Rectal smooth muscle tissue (tissue), 1 donor: ENCODE data around the gene SMARCD1.

ENCODE experiments used
- H3K27ac ChIP-seq: one replicate; pipeline ENCODE4 v1.7.0; 2013; ENCODE audit warnings: low read depth, low read length, inconsistent platforms
- H3K27me3 ChIP-seq: one replicate; pipeline ENCODE4 v1.7.0; 2013; ENCODE audit warnings: low read length; ENCODE audit not compliant: control insufficient read depth, insufficient read depth
- H3K36me3 ChIP-seq: one replicate; pipeline ENCODE4 v1.7.0; 2013; ENCODE audit warnings: low read length; ENCODE audit not compliant: control insufficient read depth, insufficient read depth
- H3K4me1 ChIP-seq: one replicate; pipeline ENCODE4 v1.7.0; 2013; ENCODE audit warnings: low read length; ENCODE audit not compliant: control insufficient read depth, insufficient read depth
- H3K4me3 ChIP-seq: one replicate; pipeline ENCODE4 v1.7.0; 2013; ENCODE audit warnings: low read length
- H3K9ac ChIP-seq: one replicate; pipeline ENCODE4 v1.7.0; 2013; ENCODE audit warnings: low read length

SMARCD1 gene

GRCh38 chr12:50086148-50086547, 1.0 kb downstream of the SMARCD1 start:
- Histone ChIP-seq H3K27ac (peak overlapping the region; percentile 93), H3K4me3 (no peak overlapping the region), H3K27me3 (no peaks in the 10 kb centered on the region), H3K36me3 (peaks cover 17% of the 10 kb centered on the region), H3K4me1 (no peaks in the 10 kb centered on the region), H3K9ac (no peak overlapping the region)

- Histone ChIP-seq H3K27ac (no peak overlapping the region), H3K9ac (no peak overlapping the region), H3K4me3 (no peak overlapping the region), H3K27me3 (no peaks in the 10 kb centered on the region), H3K4me1 (no peaks in the 10 kb centered on the region), H3K36me3 (peaks cover 20% of the 10 kb centered on the region)
Measured at GRCh38 chr12:50087151-50087550, 2.0 kb downstream of the SMARCD1 start.

DNA sequence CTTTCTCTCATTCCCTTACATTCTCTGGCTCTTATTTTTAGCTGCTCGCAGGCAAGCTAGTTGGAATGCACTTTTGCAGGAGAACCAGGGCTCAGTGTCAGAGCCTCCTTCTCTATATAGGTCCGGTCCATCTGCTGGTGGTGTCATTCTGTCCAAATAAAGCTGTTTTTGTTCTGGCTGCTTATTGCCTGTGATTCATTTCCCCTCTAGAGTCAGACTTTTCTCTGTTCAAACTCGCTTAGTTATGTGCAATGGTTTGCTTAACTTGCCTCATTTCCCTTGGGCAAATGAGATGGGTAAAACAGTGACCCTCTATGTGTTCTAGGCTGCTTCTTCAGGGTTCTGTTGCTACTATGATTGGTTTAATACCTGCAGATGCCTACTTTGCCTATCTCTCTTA, 2.9 kb downstream of the SMARCD1 start:
- no peak overlapping the region for H3K27ac ChIP-seq
- H3K9ac ChIP-seq, result no peak overlapping the region
- H3K4me3 ChIP-seq, result no peak overlapping the region
- no peaks in the 10 kb centered on the region for H3K27me3 ChIP-seq
- peaks cover 20% of the 10 kb centered on the region for H3K36me3 ChIP-seq
- no peaks in the 10 kb centered on the region for H3K4me1 ChIP-seq

GRCh38 chr12:50088577-50089335, 3.6 kb downstream of the SMARCD1 start:
- no peak overlapping the region for H3K9ac ChIP-seq
- H3K27ac ChIP-seq, result no peak overlapping the region
- H3K4me3 ChIP-seq, result no peak overlapping the region
- no peaks in the 10 kb centered on the region for H3K27me3 ChIP-seq
- peaks cover 24% of the 10 kb centered on the region for H3K36me3 ChIP-seq
- H3K4me1 ChIP-seq, result no peaks in the 10 kb centered on the region

GRCh38 chr12:50089730-50090129, 4.6 kb downstream of the SMARCD1 start:
- Histone ChIP-seq H3K27ac (no peak overlapping the region), H3K27me3 (no peaks in the 10 kb centered on the region), H3K9ac (no peak overlapping the region), H3K4me1 (no peaks in the 10 kb centered on the region), H3K4me3 (no peak overlapping the region), H3K36me3 (peaks cover 31% of the 10 kb centered on the region)

DNA sequence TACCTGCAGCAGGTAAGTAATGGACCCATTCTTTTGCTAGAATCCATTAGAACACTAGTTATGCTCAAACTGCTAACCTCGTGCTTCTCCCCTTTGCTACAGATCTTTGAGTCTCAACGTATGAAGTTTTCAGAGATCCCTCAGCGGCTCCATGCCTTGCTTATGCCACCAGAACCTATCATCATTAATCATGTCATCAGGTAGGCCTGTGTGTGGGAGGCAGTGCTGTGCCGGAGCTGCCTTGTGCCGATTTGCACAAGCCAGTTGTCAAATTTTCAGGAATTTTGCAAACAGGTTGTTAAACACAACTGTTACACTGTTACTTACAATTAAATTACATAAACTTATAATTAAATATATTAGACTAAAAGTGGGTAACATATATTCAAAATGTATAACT, 5.2 kb downstream of the SMARCD1 start:
- Histone ChIP-seq H3K4me3 (no peak overlapping the region), H3K4me1 (no peaks in the 10 kb centered on the region), H3K36me3 (peaks cover 35% of the 10 kb centered on the region), H3K27ac (no peak overlapping the region), H3K27me3 (no peaks in the 10 kb centered on the region), H3K9ac (no peak overlapping the region)

DNA sequence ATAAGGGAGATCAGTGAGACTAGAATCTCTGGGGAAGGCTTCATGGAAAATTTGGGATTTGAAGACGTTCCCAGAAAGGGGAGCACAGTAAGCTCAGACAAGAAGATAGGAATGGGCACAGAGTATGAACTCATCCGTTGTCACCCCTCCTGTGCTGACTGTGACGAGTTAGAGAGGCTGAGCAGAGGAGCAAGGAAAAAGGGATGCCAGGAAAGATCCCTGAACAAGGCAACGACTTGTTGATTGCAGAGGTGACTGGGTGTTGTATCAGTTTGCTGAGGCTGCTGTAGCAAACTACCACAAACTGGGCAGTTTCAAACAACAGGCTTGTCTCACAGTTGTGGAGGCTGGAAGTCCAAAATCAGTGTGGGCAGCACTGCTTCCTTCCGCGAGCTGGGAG, 12.8 kb downstream of the SMARCD1 start:
- Histone ChIP-seq H3K4me3 (no peak overlapping the region), H3K4me1 (no peaks in the 10 kb centered on the region), H3K36me3 (peaks cover 46% of the 10 kb centered on the region), H3K27me3 (no peaks in the 10 kb centered on the region), H3K27ac (no peak overlapping the region), H3K9ac (no peak overlapping the region)

DNA sequence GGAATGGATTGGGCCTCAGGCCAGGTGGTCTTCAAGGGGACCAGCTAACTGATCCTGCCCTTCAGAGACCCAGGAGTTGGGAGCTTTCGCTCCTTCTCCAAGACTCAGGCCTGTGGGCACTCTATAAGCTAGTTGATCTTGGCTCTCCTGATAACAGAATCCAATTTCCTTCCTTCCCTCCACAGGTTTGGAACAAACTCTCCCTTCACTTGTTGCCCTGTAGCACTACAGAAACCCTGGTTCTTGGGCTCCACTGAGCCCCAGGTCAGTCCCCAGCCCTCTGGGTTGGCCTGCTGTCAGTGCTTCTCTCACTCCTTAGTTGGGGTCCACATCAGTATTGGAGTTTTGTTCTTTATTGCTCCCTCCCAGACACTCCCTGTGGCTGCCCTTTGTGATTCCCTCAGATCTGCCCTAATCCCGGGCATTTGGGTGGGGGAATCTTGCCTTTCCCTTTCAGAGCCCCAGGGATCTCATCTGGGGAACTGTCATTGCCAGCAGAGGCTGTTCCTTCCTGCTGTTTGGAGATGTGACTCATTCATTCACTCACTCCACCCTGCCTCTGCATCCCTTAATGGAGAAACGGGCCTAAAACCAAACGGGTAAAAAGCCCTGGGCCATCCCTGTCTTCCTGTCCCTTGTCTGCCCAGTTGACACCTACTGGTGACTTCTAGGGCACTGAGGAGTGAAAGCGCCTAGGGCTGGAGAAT, 14.3 kb downstream of the SMARCD1 start:
- Histone ChIP-seq H3K4me3 (no peak overlapping the region), H3K36me3 (peaks cover 38% of the 10 kb centered on the region), H3K4me1 (peaks cover 3% of the 10 kb centered on the region), H3K27me3 (no peaks in the 10 kb centered on the region), H3K9ac (no peak overlapping the region), H3K27ac (no peak overlapping the region)

GRCh38 chr12:50100561-50100960, 15.4 kb downstream of the SMARCD1 start:
- no peaks in the 10 kb centered on the region for H3K27me3 ChIP-seq
- H3K27ac ChIP-seq, result no peak overlapping the region

DNA sequence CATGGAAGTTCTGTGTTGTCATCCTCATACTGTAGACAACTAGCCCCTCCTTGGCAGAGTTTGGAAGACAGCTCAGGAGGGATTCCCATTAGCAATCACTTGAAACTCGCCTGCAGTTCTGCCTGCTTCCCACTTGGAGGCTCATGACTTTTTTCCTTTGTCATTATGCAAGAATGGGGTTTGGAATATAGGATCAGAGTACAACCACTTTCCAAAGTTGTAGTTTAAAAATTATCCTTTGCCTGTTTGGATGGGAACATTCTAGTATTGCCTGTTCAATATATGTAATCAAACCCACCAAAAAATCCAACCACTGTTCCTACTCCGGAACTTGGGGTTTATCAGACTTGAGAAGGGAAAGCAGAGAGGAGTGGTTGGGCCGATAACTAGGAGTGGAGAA, 16.5 kb downstream of the SMARCD1 start:
- no peak overlapping the region for H3K27ac ChIP-seq
- peaks cover 3% of the 10 kb centered on the region for H3K4me1 ChIP-seq
- no peak overlapping the region for H3K9ac ChIP-seq
- H3K4me3 ChIP-seq, result no peak overlapping the region
- peaks cover 20% of the 10 kb centered on the region for H3K36me3 ChIP-seq
- no peaks in the 10 kb centered on the region for H3K27me3 ChIP-seq

More at GRCh38 chr12:50100561-50100960, 15.4 kb downstream of the SMARCD1 start:
- H3K4me1 ChIP-seq, result peaks cover 3% of the 10 kb centered on the region
- no peak overlapping the region for H3K9ac ChIP-seq
- peaks cover 31% of the 10 kb centered on the region for H3K36me3 ChIP-seq
- H3K4me3 ChIP-seq, result no peak overlapping the region

DNA sequence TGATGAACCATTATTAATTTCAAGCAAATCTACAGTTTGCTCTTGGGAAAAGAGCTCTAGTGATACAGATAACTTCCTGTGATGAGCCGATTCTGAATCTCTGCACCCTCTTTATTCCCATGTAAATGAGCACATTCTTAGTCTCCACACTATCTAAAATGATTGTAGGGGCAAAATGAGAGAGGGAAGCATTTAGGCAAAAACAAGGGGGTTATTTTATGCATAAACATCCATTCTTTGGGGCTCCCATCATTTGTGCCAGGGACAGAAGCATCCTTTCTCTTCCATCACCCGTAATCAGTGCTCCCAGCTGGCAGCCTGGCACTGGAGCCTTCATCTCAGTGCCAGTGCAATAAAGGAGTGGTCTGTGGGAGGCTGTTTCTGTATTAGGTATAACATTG, 17.0 kb downstream of the SMARCD1 start:
- peaks cover 16% of the 10 kb centered on the region for H3K36me3 ChIP-seq
- no peak overlapping the region for H3K9ac ChIP-seq
- no peak overlapping the region for H3K27ac ChIP-seq

GRCh38 chr12:50102646-50103309, 17.6 kb downstream of the SMARCD1 start:
- Histone ChIP-seq H3K4me1 (peaks cover 3% of the 10 kb centered on the region), H3K4me3 (no peak overlapping the region), H3K27me3 (no peaks in the 10 kb centered on the region), H3K9ac (no peak overlapping the region), H3K27ac (no peak overlapping the region), H3K36me3 (peaks cover 16% of the 10 kb centered on the region)

More for the DNA sequence above, 17.0 kb downstream of the SMARCD1 start:
- Histone ChIP-seq H3K27me3 (no peaks in the 10 kb centered on the region), H3K4me1 (peaks cover 3% of the 10 kb centered on the region), H3K4me3 (no peak overlapping the region)
